GM18526 (cell line): Measurements from ENCODE around the gene FILIP1L.

Source experiments
- POLR2A ChIP-seq: IDR thresholded peaks from 3 replicates; pipeline ENCODE4 v1.6.1; 2011; ENCODE audit not compliant: insufficient read length; ENCODE audit errors: extremely low read depth

The FILIP1L gene

GRCh38 chr3:99934975-99935797 lies 179.1 kb downstream of the FILIP1L start:
- no peak for TF ChIP-seq POLR2A

- no peak for TF ChIP-seq POLR2A
Observed at GRCh38 chr3:99933971-99934750, 180.1 kb downstream of the FILIP1L start.

DNA sequence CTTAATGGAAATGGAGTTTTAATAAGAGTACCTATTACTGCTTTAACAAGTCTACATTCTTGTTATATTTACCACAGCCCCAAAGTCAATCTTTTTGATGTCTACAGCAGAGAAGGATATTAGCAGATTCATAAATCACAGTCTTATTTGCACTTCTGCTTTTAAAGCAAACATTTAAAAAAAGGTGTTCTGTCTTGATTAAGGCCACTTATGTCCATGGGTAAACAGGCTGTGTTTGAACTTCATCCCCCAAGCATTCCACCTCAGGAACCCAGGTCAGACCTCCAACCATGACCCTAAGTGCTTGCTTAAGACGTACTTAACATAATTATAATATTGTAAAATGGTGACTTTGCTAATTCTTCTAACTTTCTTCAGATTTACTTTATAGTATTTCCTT lies 183.2 kb downstream of the FILIP1L start:
- no peak for TF ChIP-seq POLR2A

DNA sequence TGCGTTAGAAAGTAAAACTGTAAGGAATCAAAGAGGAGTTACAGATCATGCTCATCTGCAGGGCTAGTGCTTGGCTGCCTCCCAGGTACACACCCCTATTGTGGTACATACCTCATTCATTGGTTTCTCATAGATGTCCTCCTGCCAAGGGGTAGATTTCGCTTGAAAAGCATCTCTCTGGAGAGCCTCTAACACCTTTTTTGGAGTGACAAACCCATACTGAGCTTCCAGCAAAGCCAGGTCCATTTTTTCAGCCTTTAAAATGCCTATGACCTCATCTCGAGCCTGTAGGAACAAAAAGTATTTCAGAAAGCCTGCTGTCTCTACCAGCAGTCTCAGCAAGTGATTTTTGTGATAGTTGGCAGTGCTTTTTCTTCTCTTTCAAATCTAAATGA lies 184.6 kb downstream of the FILIP1L start:
- TF ChIP-seq POLR2A: no peak

DNA sequence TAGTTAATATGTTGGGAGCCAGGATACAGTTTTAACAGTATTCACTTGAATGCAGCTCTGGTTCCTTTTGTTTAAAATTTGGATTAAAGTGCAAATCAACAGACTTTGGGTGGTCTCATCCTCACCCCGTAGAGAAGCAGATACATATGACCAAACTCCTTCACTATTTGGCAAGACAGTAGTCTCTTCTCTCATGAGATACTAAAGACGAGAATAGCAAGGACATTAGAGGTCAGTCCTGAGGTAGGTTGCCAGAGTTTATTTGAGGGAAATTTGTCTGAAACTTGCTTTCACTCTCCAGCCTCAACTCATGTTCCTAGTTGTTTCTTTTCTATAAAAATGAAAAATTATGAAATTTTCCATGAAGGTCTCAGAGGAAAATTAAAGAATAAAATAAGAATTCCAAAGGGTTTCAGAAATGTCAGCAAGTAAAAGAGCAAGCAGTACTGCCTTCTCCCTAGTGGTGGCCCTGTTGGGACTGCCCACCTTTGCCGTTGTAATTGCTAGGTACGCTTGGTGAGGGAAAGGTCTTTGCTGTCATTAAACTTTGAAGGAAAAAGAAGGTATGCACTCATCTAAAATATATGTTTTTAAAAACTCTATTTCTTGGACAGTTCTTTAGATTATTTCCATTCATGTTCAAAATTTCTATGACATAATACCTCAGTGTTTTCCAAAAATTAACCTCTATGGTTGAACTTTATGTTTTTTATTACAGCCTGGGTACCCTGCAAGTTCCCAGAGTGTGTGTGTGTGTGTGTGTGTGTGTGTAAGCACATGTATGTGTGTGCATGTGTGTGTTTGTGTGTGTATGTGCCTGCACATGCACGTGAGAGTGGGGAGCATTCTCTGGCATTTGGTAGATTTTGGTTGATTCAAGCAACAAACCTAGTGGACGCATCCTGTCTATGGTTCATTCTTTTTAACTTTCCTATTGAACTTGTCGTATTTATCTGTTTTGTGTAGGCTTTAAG lies 185.2 kb downstream of the FILIP1L start:
- no peak for TF ChIP-seq POLR2A

GRCh38 chr3:99927671-99928457 lies 186.4 kb downstream of the FILIP1L start:
- TF ChIP-seq POLR2A: no peak

GRCh38 chr3:99925584-99926230 lies 188.6 kb downstream of the FILIP1L start:
- TF ChIP-seq POLR2A: no peak

DNA sequence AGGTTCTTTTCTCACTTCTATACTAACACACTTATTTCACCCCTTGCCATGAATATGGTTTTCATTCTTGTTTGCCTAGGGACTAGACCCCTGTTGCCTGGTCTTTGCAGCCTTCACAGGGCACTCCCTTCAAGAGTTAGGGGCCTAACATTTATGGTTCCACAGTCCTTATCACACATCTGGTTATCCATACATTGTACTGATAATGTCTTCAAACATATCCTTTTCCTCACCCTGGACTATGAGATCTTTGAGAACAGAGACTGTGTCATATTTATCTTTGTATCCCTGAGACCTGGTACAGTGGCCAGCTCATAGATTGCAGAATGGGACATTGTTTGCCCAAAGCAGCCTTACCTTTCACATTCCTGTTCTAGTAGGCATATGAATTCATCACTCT lies 190.4 kb downstream of the FILIP1L start:
- no peak for TF ChIP-seq POLR2A

- no peak for TF ChIP-seq POLR2A
Observed at GRCh38 chr3:99921986-99922385, 192.3 kb downstream of the FILIP1L start.

DNA sequence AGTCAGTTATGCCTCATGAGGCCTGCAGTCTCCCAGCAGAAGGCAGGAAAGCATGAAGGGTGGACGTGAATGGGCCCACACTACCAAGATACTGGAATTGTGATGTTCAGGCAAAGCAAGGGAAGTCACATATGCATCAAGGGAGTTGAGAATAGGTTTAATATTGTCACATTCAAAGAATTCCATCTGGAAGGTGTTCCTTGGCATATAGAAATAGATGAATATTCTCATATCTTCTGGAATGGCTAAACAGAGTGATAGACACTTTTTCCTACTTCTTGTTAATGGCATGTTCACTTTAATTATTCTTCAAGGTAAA lies 193.0 kb downstream of the FILIP1L start:
- no peak for TF ChIP-seq POLR2A

- no peak for TF ChIP-seq POLR2A
Observed at GRCh38 chr3:99920481-99921376, 193.6 kb downstream of the FILIP1L start.

GRCh38 chr3:99919694-99920093 lies 194.6 kb downstream of the FILIP1L start:
- TF ChIP-seq POLR2A: no peak

DNA sequence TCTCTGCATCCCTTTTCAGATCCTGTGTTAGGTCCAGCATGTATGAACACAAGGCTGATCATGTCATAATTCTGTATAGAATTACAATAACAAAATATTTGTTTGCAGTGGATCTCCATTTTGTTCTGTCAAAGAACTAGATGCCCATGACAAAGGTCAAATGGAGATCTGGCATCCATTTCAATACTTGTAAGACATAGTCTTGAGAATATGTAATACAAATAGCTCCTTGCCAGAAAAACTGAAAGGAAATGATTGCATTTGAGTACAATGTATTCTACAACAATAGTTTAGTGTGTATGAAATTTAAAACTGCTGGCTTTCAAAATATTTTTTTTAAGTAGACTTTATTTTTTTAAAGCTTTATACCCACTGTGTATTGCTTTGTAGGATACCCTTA lies 195.6 kb downstream of the FILIP1L start:
- TF ChIP-seq POLR2A: no peak

GRCh38 chr3:99915906-99916432 lies 198.3 kb downstream of the FILIP1L start:
- no peak for TF ChIP-seq POLR2A
